AG04450 (cell line): ENCODE data around the gene ARHGAP26. TPM values are rescaled to one million over a fixed set of nuclear protein-coding genes. Genes with fewer than 3 reads are reported as not detected.

Source experiments
- CTCF ChIA-PET: fragments of 300-600, 350-600 bp; formaldehyde crosslinking; extraction: SDS; loops from one replicate; lab custom pipeline; 2022; ENCODE audit warnings: antibody characterized with exemption, inconsistent platforms; lab: Charles Lee
- POLR2A ChIA-PET: fragments of 350-600 bp; formaldehyde crosslinking; extraction: SDS; loops from one replicate; lab custom pipeline; 2021; ENCODE audit warnings: antibody characterized with exemption, inconsistent platforms; lab: Yijun Ruan, JAX
- DNase-seq: peaks from one replicate; pipeline ENCODE4 v3.0.0-alpha.2; 2011; ENCODE audit warnings: low read depth, low spot score
- H3K27ac ChIP-seq: one replicate; pipeline ENCODE4 v1.5.1; 2012; ENCODE audit warnings: low read depth, low read length, control low read depth
- H3K27me3 ChIP-seq: one replicate; pipeline ENCODE4 v1.6.0; 2012; ENCODE audit warnings: low read length; ENCODE audit not compliant: control insufficient read depth, insufficient read depth
- H3K4me3 ChIP-seq: 2 replicates; pipeline ENCODE4 v1.5.1; 2011; ENCODE audit warnings: mild to moderate bottlenecking, low read depth, low read length, control low read depth
- H3K9me3 ChIP-seq: 2 replicates; pipeline ENCODE4 v1.5.1; 2012; ENCODE audit warnings: low read length; ENCODE audit not compliant: control insufficient read depth, insufficient read depth
- CTCF ChIP-seq: IDR thresholded peaks from 2 replicates; pipeline ENCODE4 v1.5.1; 2011; ENCODE audit warnings: low read depth, low read length, control low read depth, inconsistent platforms
- polyA plus RNA-seq: library from polyadenylated mRNA; depleted of rRNA; stranded (reverse); fragments of >200 nt; gene quantifications from 2 replicates; pipeline ENCODE4 v1.2.3, GENCODE V29; 2011

ARHGAP26 gene
- polyA plus RNA-seq, 1 experiment = 0.56 TPM

GRCh38 chr5:143113461-143113860 is 343.3 kb downstream of the ARHGAP26 start:
- DNase-seq = no peak
- no peak for TF ChIP-seq CTCF
- no peak overlapping the region for H3K4me3 ChIP-seq
- no peaks in the 10 kb centered on the region for H3K27me3 ChIP-seq
- CTCF ChIA-PET = no interaction called here
- no peak overlapping the region for H3K27ac ChIP-seq
- POLR2A ChIA-PET = no interaction called here
- H3K9me3 ChIP-seq = no peaks in the 10 kb centered on the region

GRCh38 chr5:143114481-143114880 is 344.3 kb downstream of the ARHGAP26 start:
- DNase-seq = no peak
- H3K4me3 ChIP-seq = no peak overlapping the region
- CTCF ChIA-PET = no interaction called here
- no peak overlapping the region for H3K27ac ChIP-seq
- no peaks in the 10 kb centered on the region for H3K27me3 ChIP-seq
- POLR2A ChIA-PET = no interaction called here
- TF ChIP-seq CTCF = no peak
- no peaks in the 10 kb centered on the region for H3K9me3 ChIP-seq

- TF ChIP-seq CTCF = no peak
- Histone ChIP-seq H3K4me3 (no peak overlapping the region), H3K27me3 (no peaks in the 10 kb centered on the region), H3K9me3 (no peaks in the 10 kb centered on the region), H3K27ac (no peak overlapping the region)
- CTCF ChIA-PET = no interaction called here
- DNase-seq = no peak
- POLR2A ChIA-PET = no interaction called here
Measured at GRCh38 chr5:143115381-143115780, 345.2 kb downstream of the ARHGAP26 start.

- TF ChIP-seq CTCF = no peak
- CTCF ChIA-PET = interaction anchor here (1.2 kb wide), 1 partner anchor 10 kb away, joined by 3 read pairs; no protein-coding TSS in a partner anchor
- H3K9me3 ChIP-seq = no peaks in the 10 kb centered on the region
- H3K27ac ChIP-seq = no peak overlapping the region
- H3K27me3 ChIP-seq = no peaks in the 10 kb centered on the region
- H3K4me3 ChIP-seq = no peak overlapping the region
- DNase-seq = no peak
- POLR2A ChIA-PET = interaction anchor here (0.6 kb wide), 1 partner anchor 32 kb away, joined by 5 read pairs; no protein-coding TSS in a partner anchor
Measured at GRCh38 chr5:143116814-143117213, 346.6 kb downstream of the ARHGAP26 start.

GRCh38 chr5:143117821-143118220 is 347.6 kb downstream of the ARHGAP26 start:
- Histone ChIP-seq H3K27me3 (no peaks in the 10 kb centered on the region), H3K4me3 (no peak overlapping the region), H3K9me3 (no peaks in the 10 kb centered on the region), H3K27ac (no peak overlapping the region)
- DNase-seq = no peak
- ChIA-PET CTCF (interaction anchor here (0.6 to 1.2 kb wide), 2 partner anchors 9 to 314 kb away, joined by 3 read pairs; no protein-coding TSS in a partner anchor), POLR2A (no interaction called here)
- no peak for TF ChIP-seq CTCF
